ENCODE results near the gene ALG11.
"Not testable (repeated sequence)": the region's sequence is repeated elsewhere in the genome, so short reads cannot be mapped to it uniquely, and the experiment has no call there.

The ALG11 gene

DNA sequence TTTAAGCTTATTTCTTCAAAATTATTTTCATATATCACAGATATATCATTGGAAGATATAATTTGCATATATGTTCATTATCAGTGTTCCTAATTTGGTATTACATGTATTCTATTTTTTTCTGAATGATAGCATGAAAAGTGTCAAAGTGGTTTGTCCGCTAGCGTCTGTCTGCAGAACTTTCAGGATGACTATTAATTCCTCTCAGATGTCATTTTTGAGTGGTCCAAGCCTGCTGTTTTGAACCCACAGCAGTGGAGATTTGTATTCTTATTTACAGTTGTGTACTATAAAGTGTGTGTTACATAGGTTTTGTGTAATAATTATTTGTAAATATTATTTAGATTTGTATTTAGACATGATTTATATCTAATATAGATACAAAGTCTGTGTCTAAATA is 20.8 kb downstream of the ALG11 start:
- no peak for DNase-seq

DNA sequence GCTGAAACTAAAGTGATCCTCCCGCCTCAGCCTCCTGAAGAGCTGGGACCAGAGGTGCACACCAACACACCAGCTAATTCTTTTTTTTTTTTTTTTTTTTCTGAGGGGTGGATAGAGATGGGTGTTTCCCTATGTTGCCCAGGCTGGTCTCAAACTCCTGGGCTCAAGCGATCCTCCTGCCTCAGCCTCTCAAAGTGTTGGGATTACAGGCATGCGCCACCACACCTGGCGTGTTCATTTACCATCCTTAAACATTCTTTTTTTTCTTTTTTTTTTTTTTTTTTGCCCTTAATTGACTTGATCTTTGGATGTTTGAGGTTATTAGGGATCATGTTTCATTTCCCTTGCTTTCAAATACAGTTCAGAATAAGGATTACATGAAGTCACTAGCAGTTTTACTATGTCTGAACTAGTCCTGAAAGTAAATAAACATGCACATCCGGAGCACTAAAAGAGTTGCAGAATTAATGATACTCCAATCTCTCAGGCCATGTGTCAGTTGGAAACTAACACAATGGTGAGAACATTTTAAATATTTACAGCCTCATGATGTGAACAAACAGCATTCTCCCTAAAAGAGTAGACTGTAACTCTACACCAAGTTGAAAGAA is 22.5 kb downstream of the ALG11 start:
- no peak for DNase-seq

DNA sequence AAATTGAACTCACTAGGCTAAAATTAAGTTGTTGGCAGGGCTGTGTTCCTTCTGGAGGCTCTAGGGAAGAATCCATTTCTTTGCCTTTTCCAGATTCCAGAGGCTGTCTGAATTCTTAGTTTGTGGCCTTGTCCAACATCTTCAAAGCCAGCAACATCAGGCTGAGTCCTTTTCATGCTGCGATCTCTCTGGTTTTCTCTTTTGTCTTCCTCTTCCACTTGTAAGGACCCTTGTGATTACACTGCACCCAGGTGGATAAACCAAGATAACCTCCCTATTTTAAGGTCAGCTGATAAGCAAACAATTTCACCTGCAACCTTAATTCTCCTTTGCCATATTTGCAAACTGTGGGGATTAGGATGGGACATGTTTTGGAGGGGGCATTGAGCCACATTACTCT is 23.8 kb downstream of the ALG11 start:
- DNase-seq, result no peak

DNA sequence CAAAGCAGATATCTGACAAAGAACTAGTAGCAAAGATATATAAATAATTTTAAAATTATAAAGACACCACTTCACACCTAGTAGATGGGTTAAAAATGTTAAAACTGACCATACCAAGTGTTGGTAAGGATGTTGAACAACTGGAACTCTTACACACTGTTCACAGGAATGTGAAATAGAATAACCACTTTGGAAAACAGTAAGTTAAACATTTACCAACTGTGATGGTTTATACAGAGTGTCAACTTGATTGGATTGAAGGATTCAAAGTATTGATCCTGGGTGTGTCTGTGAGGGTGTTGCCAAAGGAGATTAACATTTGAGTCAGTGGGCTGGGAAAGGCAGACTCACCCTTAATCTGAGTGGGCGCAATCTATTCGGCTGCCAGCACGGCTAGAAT is 31.5 kb downstream of the ALG11 start:
- DNase-seq, result no peak

DNA sequence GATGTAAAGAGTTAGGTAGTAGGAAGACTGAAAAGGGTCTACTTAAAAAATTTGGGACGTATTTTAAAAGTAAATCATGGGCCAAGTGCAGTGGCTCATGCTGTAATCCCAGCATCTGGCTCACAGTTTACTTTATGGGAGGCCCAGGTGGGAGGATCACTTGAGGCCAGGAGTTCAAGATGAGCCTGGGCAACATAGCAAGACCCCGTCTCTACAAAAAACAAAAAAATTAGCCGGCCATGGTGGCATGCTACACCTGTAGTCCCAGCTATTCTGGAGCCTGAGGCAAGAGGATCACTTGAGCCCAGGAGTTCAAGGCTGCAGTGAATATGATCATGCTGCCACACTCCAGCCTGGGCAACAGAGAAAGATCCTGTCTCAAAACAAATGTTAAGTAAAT is 35.3 kb downstream of the ALG11 start:
- no peak for DNase-seq

DNA sequence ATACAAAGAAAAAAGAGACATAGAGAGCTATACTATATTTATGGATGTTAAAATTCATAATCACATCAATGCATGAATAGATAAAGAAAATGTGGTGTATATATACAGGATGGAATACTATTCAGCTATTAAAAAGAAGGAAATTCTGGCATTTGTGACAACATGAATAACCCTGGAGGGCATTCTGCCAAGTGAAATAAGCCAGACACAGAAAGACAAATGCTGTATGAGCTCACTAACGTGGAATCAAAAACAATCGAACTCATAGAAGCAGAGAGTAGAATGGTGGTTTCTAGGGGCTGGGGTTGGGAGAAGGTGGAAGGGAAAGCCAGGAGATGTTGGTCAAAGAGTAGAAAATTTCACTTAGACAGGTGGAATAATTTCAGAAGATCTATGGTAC is 36.3 kb downstream of the ALG11 start:
- DNase-seq, result no peak

DNA sequence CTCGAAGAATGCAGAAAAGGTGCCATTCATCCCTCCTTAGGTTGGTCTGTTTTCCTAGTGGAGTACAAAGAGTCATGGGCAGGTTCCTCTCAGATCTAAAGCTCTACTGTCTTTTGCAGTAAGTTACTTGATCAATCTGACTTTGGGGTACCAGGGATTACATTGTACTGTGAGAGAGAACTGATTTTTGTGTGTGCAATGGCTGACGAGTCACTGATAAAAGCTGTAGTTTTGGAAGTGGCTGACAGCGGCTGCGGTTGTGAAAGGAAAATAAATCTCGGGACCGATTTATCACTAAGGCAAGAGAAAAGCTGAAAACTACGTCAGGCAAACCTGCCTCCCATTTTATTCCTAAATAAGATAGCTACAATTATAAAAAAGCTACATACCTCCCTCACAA is 39.2 kb downstream of the ALG11 start:
- DNase-seq, result no peak

DNA sequence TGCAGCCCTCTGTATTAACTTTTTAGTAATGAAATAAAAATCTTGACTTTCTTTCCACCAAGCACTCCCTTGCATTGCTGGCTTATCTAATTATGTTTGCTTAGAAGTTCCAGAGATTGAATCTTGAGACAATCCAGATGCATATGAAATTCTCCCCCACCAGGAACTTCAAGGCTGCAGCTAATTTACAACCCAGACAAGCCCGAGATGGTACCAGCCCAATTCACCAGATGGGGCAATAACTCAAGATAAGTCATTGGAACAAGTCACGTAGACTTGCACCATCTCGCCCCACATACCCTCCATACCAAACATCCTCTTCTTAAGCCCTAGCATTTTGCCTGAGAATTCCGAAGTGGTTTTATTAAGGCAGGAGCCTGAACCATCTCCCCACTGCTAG is 41.3 kb downstream of the ALG11 start:
- no peak for DNase-seq

DNA sequence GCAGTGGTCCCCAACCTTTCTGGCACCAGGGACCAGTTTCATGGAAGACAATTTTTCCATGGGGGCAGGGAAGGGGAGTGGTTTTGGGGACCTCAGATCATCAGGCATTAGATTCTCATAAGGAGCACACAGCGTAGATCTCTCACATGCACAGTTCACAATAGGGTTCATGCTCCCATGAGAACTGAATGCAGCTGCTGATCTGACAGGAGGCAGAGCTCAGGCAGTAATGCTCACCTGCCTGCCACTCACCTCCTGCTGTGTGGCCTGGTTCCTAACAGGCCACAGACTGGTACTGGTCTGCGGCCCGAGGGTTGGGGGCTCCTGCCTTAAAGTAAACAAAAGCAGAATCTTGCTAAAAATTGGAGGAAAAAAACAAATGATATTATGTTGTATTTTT is 48.9 kb downstream of the ALG11 start:
- not testable (repeated sequence) for DNase-seq

DNA sequence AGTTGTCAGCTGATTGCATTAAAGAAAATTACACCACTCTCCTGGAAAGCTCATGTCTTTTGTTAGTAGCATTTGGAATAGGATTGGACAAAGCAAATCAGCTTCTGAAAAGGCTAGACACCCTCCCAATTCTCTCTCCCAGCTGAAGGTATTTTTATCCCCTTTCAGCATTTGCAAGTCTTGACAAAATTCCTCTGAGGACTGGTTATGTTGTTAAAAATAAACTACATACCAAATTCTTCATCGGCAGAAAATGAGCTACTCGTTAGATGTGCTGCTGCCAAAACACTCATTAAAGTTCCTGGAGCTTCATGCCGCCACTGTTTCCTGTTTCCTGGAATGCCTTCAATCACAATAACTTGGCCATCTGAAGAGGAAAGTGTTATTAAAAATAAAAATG is 49.4 kb downstream of the ALG11 start:
- no peak for DNase-seq

DNA sequence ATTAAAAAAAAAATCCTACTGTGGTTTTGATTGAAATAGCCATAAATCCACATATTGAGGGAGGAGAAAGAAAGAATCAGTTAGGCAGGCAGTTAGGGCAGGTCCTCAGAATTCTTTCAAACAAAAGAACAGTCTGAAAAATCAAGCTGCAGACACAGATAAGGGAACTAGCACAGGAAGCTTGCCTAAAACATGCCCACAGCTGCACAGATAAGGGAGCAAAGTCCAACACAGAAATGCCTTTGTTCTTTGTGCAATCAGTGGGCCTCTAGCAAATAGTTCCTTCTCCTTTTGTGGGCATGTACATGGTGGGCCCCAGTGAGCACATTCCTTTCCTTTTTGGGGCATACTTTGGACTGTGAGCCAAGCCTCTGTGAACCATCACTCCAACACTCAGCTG is 55.0 kb downstream of the ALG11 start:
- no peak for DNase-seq

DNA sequence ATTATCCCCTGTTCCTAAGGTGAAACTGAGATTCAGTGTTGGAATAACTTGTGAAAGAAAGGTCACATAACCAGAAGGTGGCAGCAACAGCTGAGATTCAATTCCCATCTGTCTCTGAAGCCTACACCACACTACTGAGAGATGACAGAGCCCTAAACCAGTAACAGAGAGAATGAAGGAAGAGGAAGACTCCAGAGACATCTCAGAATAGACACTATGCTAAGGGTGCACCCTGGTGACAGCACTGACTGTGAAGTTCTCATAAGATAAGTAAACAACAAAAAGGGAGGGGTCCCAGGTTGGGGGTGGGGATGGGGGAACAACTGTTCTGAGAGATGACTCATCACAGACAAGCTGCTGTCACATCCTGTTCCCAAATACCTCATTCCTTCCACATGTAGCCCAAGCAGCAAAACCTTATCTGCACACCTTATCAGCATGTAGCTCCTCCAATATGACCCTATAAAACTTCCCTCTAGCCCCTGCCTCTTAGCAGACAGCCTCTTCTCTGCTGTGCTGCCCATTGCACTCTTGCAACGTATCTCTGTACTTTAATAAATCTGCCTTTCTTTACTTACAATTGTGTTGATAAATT is 58.8 kb downstream of the ALG11 start:
- DNase-seq, result no peak

All from CD4-positive, alpha-beta T cell treated with Interferon gamma for 1 hour (primary cell).